Calu3 (cell line): ENCODE data around the gene ASPRV1. TPM values are rescaled to one million over a fixed set of nuclear protein-coding genes. Genes with fewer than 3 reads are reported as not detected.

ENCODE experiments used
- BruUV-seq: library from RNA; stranded (reverse); fragments of 400-500 nt; replicated peaks from 2 replicates; lab custom pipeline; 2021; lab: Mats Ljungman, UMichigan
- CTCF ChIA-PET: fragments of 300-600 bp; sonication (Branson Sonifier 250); formaldehyde crosslinking; loops from one replicate; lab custom pipeline; 2022; ENCODE audit warnings: antibody characterized with exemption; lab: Charles Lee
- DNase-seq: peaks from one replicate; pipeline ENCODE4 v3.0.0; 2022
- H3K27ac Mint-ChIP-seq: one replicate; pipeline ENCODE4 v1.8.0; 2022; ENCODE audit warnings: mixed read lengths; ENCODE audit not compliant: unreplicated experiment
- H3K27me3 Mint-ChIP-seq: one replicate; pipeline ENCODE4 v1.8.0; 2022; ENCODE audit warnings: mixed read lengths; ENCODE audit not compliant: unreplicated experiment
- H3K36me3 Mint-ChIP-seq: one replicate; pipeline ENCODE4 v1.8.0; 2022; ENCODE audit warnings: mild to moderate bottlenecking, moderate library complexity, mixed read lengths; ENCODE audit not compliant: insufficient read depth, unreplicated experiment
- H3K4me1 Mint-ChIP-seq: one replicate; pipeline ENCODE4 v1.8.0; 2022; ENCODE audit warnings: mild to moderate bottlenecking, low read depth, mixed read lengths; ENCODE audit not compliant: unreplicated experiment
- H3K4me3 Mint-ChIP-seq: one replicate; pipeline ENCODE4 v1.8.0; 2022; ENCODE audit warnings: mild to moderate bottlenecking, low read depth, moderate library complexity, mixed read lengths; ENCODE audit not compliant: unreplicated experiment
- H3K9me3 Mint-ChIP-seq: one replicate; pipeline ENCODE4 v1.8.0; 2022; ENCODE audit warnings: low read depth, mixed read lengths; ENCODE audit not compliant: unreplicated experiment
- CTCF ChIP-seq: fragments of 200-600 bp; IDR thresholded peaks from one replicate; pipeline ENCODE4 v1.8.0; 2022; ENCODE audit warnings: antibody characterized with exemption; ENCODE audit not compliant: unreplicated experiment
- intact Hi-C: fragments of 100-400 bp; cut with micrococcal nuclease; formaldehyde crosslinking; loops from one replicate; pipeline ENCODE4 v1.10.0; 2022; ENCODE audit not compliant: unreplicated experiment
- total RNA-seq: library from RNA; stranded (reverse); gene quantifications from 2 replicates; pipeline ENCODE4 v1.2.3, GENCODE V29; 2022

The ASPRV1 gene
- total RNA-seq, 1 experiment from 2014 or later = 0.17 TPM

- BruUV-seq = no TSS peak
- H3K27me3 Mint-ChIP-seq = no peaks in the 10 kb centered on the region
Measured at GRCh38 chr2:69983392-69983966, 22.0 kb upstream of the ASPRV1 start.

GRCh38 chr2:69979902-69980807 is 18.7 kb upstream of the ASPRV1 start:
- no TSS peak for BruUV-seq
- no peak for DNase-seq
- CTCF ChIA-PET = no interaction called here

More at GRCh38 chr2:69983392-69983966, 22.0 kb upstream of the ASPRV1 start:
- DNase-seq = no peak
- TF ChIP-seq CTCF = no peak
- H3K36me3 Mint-ChIP-seq = no peaks in the 10 kb centered on the region
- H3K4me1 Mint-ChIP-seq = no peaks in the 10 kb centered on the region
- no peak overlapping the region for H3K27ac Mint-ChIP-seq
- H3K9me3 Mint-ChIP-seq = peaks cover 2% of the 10 kb centered on the region
- intact Hi-C loops = no loop called here
- no peak overlapping the region for H3K4me3 Mint-ChIP-seq
- CTCF ChIA-PET = no interaction called here

GRCh38 chr2:69977906-69978482 is 16.6 kb upstream of the ASPRV1 start:
- H3K27me3 Mint-ChIP-seq = no peaks in the 10 kb centered on the region
- no peak for DNase-seq
- H3K36me3 Mint-ChIP-seq = no peaks in the 10 kb centered on the region
- no peak overlapping the region for H3K27ac Mint-ChIP-seq
- CTCF ChIA-PET = interaction anchor here (0.5 kb wide), 1 partner anchor 38 kb away, joined by 3 read pairs; no protein-coding TSS in a partner anchor
- TF ChIP-seq CTCF = no peak
- no peak overlapping the region for H3K4me3 Mint-ChIP-seq
- intact Hi-C loops = no loop called here
- H3K4me1 Mint-ChIP-seq = no peaks in the 10 kb centered on the region
- BruUV-seq = no TSS peak
- H3K9me3 Mint-ChIP-seq = no peaks in the 10 kb centered on the region

More at GRCh38 chr2:69979902-69980807, 18.7 kb upstream of the ASPRV1 start:
- H3K4me1 Mint-ChIP-seq = no peaks in the 10 kb centered on the region
- H3K9me3 Mint-ChIP-seq = peaks cover 1% of the 10 kb centered on the region
- H3K27me3 Mint-ChIP-seq = no peaks in the 10 kb centered on the region
- no peak overlapping the region for H3K27ac Mint-ChIP-seq
- no peak overlapping the region for H3K4me3 Mint-ChIP-seq
- no peak for TF ChIP-seq CTCF
- H3K36me3 Mint-ChIP-seq = no peaks in the 10 kb centered on the region
- intact Hi-C loops = no loop called here

- Mint-ChIP-seq H3K4me1 (no peaks in the 10 kb centered on the region), H3K27me3 (no peaks in the 10 kb centered on the region)
Measured at GRCh38 chr2:69977186-69977585, 15.8 kb upstream of the ASPRV1 start.

More at GRCh38 chr2:69977186-69977585, 15.8 kb upstream of the ASPRV1 start:
- DNase-seq = no peak
- no peak overlapping the region for H3K4me3 Mint-ChIP-seq
- TF ChIP-seq CTCF = no peak
- no TSS peak for BruUV-seq
- no peaks in the 10 kb centered on the region for H3K36me3 Mint-ChIP-seq
- CTCF ChIA-PET = no interaction called here
- no peak overlapping the region for H3K27ac Mint-ChIP-seq
- intact Hi-C loops = no loop called here
- no peaks in the 10 kb centered on the region for H3K9me3 Mint-ChIP-seq
